Progenitor cell of endocrine pancreas (in vitro differentiated cells): ENCODE data around the gene SFXN2. TPM values are rescaled to one million over a fixed set of nuclear protein-coding genes. Genes with fewer than 3 reads are reported as not detected.

Experiments
- DNase-seq: peaks from one replicate; pipeline ENCODE4 v3.0.0; 2021; ENCODE audit warnings: low spot score; ENCODE audit not compliant: unreplicated experiment
- H3K27ac Mint-ChIP-seq: 2 replicates; pipeline ENCODE4 v1.8.0; 2021; ENCODE audit warnings: mild to moderate bottlenecking, moderate library complexity, mixed read lengths
- H3K27me3 Mint-ChIP-seq: 2 replicates; pipeline ENCODE4 v1.8.0; 2021; ENCODE audit warnings: mixed read lengths
- H3K36me3 Mint-ChIP-seq: 2 replicates; pipeline ENCODE4 v1.8.0; 2022; ENCODE audit warnings: mixed read lengths; ENCODE audit not compliant: insufficient read depth
- H3K4me1 Mint-ChIP-seq: 2 replicates; pipeline ENCODE4 v1.8.0; 2021; ENCODE audit warnings: low read depth, mixed read lengths
- H3K4me3 Mint-ChIP-seq: 2 replicates; pipeline ENCODE4 v1.8.0; 2021; ENCODE audit warnings: low read depth, mild to moderate bottlenecking, moderate library complexity, mixed read lengths
- H3K9me3 Mint-ChIP-seq: 2 replicates; pipeline ENCODE4 v1.8.0; 2021; ENCODE audit warnings: low read depth, mixed read lengths
- CTCF ChIP-seq: fragments of 200-600 bp; sonication (generic); IDR thresholded peaks from one replicate; pipeline ENCODE4 v1.5.0; 2021; ENCODE audit warnings: antibody characterized with exemption, mild to moderate bottlenecking; ENCODE audit not compliant: unreplicated experiment
- total RNA-seq: library from RNA; stranded (reverse); gene quantifications from 2 replicates; pipeline ENCODE4 v1.2.1, GENCODE V29; 2021

The SFXN2 gene
- total RNA-seq, 1 donor from 2014 or later = 33.9 TPM

DNA sequence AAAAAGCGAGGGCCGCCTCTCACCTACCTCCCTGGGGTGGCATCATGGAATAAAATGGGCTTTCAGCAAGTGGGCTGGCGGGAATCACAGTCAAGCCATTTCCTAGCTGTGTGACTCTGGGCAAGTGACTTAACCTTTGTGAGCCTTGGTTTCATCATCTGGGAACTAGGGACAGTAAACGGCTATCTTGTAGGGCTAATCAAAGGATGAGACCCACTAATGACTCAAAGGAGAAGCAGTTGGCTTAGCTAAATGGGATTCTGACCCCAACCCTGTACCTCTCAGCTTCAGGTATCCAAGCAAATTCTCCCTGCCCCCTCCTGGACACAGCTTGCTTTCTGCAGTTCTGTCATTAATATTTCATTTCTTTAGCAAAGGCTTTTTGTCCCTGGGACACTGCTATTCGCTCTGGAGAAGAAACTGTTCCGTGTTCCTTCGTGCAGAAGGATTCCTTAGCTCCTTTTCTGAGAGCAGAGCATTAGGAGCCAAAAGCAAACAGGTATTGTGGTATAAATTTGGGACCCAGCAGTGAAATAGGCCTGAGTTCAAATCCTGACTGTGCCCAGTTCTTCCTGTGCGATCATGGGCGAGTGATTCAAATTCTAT is 44.3 kb upstream of the SFXN2 start:
- no peak overlapping the region for H3K4me3 Mint-ChIP-seq

DNA sequence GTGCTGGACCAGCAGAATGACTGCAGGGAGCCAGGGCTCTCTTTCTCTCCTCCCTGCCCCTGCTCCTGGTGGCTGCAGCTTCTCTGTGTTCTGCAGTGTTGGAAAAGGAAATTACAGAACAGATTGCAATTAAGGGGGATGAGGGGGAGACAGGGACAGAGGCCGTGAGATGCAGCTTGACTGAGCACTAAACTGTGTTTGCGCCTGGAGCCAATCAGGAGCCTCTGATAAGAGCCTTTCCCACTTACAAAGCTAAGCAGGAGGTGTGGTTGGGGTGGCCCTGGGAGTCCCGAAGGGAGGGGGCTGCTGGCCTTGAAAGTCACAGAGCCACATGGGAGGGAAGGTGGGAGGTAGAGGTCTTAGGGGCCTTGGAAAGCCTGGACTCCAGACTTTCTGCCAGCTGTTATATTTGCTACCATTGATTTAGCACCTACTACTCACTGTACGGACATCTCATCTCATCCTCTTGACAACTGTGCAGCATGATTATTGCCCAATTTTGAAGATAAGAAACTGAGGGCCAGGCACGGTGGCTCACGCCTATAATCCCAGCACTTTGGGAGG is 43.5 kb upstream of the SFXN2 start:
- H3K4me3 Mint-ChIP-seq = no peak overlapping the region
- H3K9me3 Mint-ChIP-seq = no peaks in the 10 kb centered on the region
- peaks cover 3% of the 10 kb centered on the region for H3K27me3 Mint-ChIP-seq
- DNase-seq = no peak
- no peak overlapping the region for H3K27ac Mint-ChIP-seq
- TF ChIP-seq CTCF = no peak
- H3K36me3 Mint-ChIP-seq = no peaks in the 10 kb centered on the region
- H3K4me1 Mint-ChIP-seq = peaks cover 27% of the 10 kb centered on the region

More for the DNA sequence above, 44.3 kb upstream of the SFXN2 start:
- H3K36me3 Mint-ChIP-seq = no peaks in the 10 kb centered on the region
- TF ChIP-seq CTCF = no peak
- peaks cover 3% of the 10 kb centered on the region for H3K27me3 Mint-ChIP-seq
- no peak for DNase-seq
- no peaks in the 10 kb centered on the region for H3K9me3 Mint-ChIP-seq
- H3K27ac Mint-ChIP-seq = no peak overlapping the region
- peaks cover 20% of the 10 kb centered on the region for H3K4me1 Mint-ChIP-seq

- Mint-ChIP-seq H3K36me3 (no peaks in the 10 kb centered on the region), H3K4me1 (peaks cover 41% of the 10 kb centered on the region), H3K4me3 (no peak overlapping the region), H3K27me3 (no peaks in the 10 kb centered on the region), H3K27ac (peak overlapping the region; percentile 4), H3K9me3 (no peaks in the 10 kb centered on the region)
- no peak for TF ChIP-seq CTCF
- no peak for DNase-seq
Observed at GRCh38 chr10:102673236-102673818, 41.1 kb upstream of the SFXN2 start.

DNA sequence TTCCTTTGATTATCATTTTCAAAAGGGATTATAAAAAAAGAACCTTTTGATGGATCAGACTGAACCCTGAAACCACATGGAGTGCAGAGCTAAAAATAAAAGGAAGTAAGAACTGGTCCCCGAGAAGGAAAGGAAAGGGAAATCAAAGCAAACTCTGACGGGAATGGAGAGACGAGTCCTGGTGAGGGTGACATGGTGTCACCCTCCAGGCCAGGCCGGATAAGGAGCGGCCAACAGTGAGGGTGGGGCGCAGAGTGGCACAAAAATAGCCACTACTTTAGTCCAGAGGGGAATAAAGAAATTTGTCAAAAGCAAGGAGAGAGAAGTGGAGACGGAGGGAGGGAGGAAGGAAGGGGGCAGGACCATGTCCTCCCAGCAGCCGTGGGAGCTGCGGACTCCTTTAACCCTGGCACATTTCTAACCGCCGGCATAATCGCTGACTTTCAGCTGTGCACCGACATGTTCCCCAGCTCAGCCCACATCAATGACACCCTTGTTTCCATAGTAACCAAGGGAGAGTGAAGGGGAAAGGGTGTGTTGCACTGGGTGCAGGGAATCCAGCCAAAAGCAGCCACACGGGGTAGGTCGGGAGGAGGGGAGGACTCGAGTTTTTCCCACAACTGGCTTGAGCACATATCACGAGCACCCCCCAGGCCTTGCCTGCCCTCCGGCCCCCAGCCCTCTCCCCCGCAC is 40.5 kb upstream of the SFXN2 start:
- Mint-ChIP-seq H3K4me3 (peak overlapping the region; percentile 27), H3K36me3 (no peaks in the 10 kb centered on the region), H3K27me3 (no peaks in the 10 kb centered on the region), H3K27ac (peak overlapping the region; percentile 4), H3K9me3 (no peaks in the 10 kb centered on the region), H3K4me1 (peaks cover 45% of the 10 kb centered on the region)
- no peak for TF ChIP-seq CTCF
- DNase-seq = no peak

DNA sequence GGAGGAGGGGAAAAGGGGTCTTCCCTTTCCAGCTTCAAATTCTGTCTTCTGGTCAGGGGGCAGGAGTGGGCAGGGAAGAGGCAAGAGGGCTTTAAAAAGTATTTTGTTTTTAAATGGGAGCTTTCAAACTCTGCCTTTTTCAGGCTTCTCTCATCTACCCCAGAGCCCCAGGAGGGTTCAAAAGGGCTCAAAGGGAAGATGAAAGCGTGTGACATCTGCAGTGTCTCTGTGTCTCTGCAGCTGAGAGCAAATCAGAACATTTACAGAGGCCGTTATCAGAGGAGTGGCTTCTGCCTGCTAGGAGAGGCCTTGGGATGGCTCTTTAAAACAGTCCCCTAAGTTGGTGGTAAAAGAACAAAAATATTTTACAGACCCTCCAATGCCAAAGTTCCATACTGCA is 39.9 kb upstream of the SFXN2 start:
- H3K4me3 Mint-ChIP-seq = no peak overlapping the region
- no peak for DNase-seq
- H3K9me3 Mint-ChIP-seq = no peaks in the 10 kb centered on the region
- H3K27me3 Mint-ChIP-seq = no peaks in the 10 kb centered on the region
- H3K27ac Mint-ChIP-seq = peak overlapping the region; percentile 80
- no peak for TF ChIP-seq CTCF
- peaks cover 48% of the 10 kb centered on the region for H3K4me1 Mint-ChIP-seq
- H3K36me3 Mint-ChIP-seq = no peaks in the 10 kb centered on the region
